Neural progenitor cell (in vitro differentiated cells): ENCODE data around the gene CHST4. TPM values are rescaled to one million over a fixed set of nuclear protein-coding genes. Genes with fewer than 3 reads are reported as not detected.

Experiments
- DNase-seq: peaks from one replicate; pipeline ENCODE4 v3.0.0-alpha.2; 2016; ENCODE audit warnings: low spot score
- H2AFZ ChIP-seq: fragments of 200-600 bp; sonication (generic); replicated peaks from 2 replicates; pipeline ENCODE4 v1.6.1; 2016; ENCODE audit warnings: antibody characterized with exemption
- H3F3A ChIP-seq: fragments of 200-600 bp; sonication (generic); 2 replicates; pipeline ENCODE4 v1.6.1; 2016; ENCODE audit warnings: antibody characterized with exemption, low read depth
- H3K27ac ChIP-seq: fragments of 200-600 bp; sonication (generic); 2 replicates; pipeline ENCODE4 v1.5.1; 2016; ENCODE audit warnings: mild to moderate bottlenecking
- H3K27me3 ChIP-seq: fragments of 200-600 bp; sonication (generic); 2 replicates; pipeline ENCODE4 v1.6.1; 2016; ENCODE audit warnings: mild to moderate bottlenecking, moderate library complexity
- H3K36me3 ChIP-seq: fragments of 200-600 bp; sonication (generic); 2 replicates; pipeline ENCODE4 v1.5.1; 2016
- H3K4me1 ChIP-seq: fragments of 200-600 bp; sonication (generic); 2 replicates; pipeline ENCODE4 v1.6.1; 2016; ENCODE audit warnings: mixed run types
- H3K4me2 ChIP-seq: fragments of 200-600 bp; sonication (generic); 2 replicates; pipeline ENCODE4 v1.6.1; 2016
- H3K4me3 ChIP-seq: fragments of 200-600 bp; sonication (generic); 2 replicates; pipeline ENCODE4 v1.5.1; 2016
- H3K79me2 ChIP-seq: fragments of 200-600 bp; sonication (generic); 2 replicates; pipeline ENCODE4 v1.6.1; 2016; ENCODE audit warnings: low read depth
- H3K9ac ChIP-seq: fragments of 200-600 bp; sonication (generic); 2 replicates; pipeline ENCODE4 v1.6.1; 2016
- H3K9me3 ChIP-seq: fragments of 200-600 bp; sonication (generic); 2 replicates; pipeline ENCODE4 v1.5.1; 2016; ENCODE audit warnings: low read depth
- H4K20me1 ChIP-seq: fragments of 200-600 bp; sonication (generic); 2 replicates; pipeline ENCODE4 v1.6.1; 2016; ENCODE audit warnings: low read depth
- H3K27ac Mint-ChIP-seq: 3 replicates; pipeline ENCODE4 v1.8.0; 2021; ENCODE audit warnings: mixed read lengths
- H3K27me3 Mint-ChIP-seq: 2 replicates; pipeline ENCODE4 v1.8.0; 2022; ENCODE audit warnings: low read depth, mild to moderate bottlenecking, inconsistent platforms, moderate library complexity, mixed read lengths; ENCODE audit not compliant: insufficient read depth
- H3K36me3 Mint-ChIP-seq: 3 replicates; pipeline ENCODE4 v1.8.0; 2021; ENCODE audit warnings: mixed read lengths
- H3K4me1 Mint-ChIP-seq: 3 replicates; pipeline ENCODE4 v1.8.0; 2021; ENCODE audit warnings: mixed read lengths
- H3K4me3 Mint-ChIP-seq: 3 replicates; pipeline ENCODE4 v1.8.0; 2021; ENCODE audit warnings: mild to moderate bottlenecking, moderate library complexity, mixed read lengths
- H3K9me3 Mint-ChIP-seq: 3 replicates; pipeline ENCODE4 v1.8.0; 2020; ENCODE audit warnings: mixed read lengths
- EZH2 ChIP-seq: fragments of 200-600 bp; sonication (generic); IDR thresholded peaks from 2 replicates; pipeline ENCODE4 v1.6.1; 2017; ENCODE audit warnings: antibody characterized with exemption, mild to moderate bottlenecking, moderate library complexity
- EZH2phosphoT487 ChIP-seq: fragments of 200-600 bp; sonication (generic); IDR thresholded peaks from 2 replicates; pipeline ENCODE4 v1.6.1; 2017; ENCODE audit warnings: antibody characterized with exemption
- total RNA-seq: library from RNA; depleted of rRNA; stranded (reverse); fragments of >200 nt; gene quantifications from 2 replicates; pipeline ENCODE4 v1.2.3, GENCODE V29; 2015; ENCODE audit warnings: low replicate concordance
- TF ChIP-seq, protein P1 (sequence below): fragments of 200-600 bp; sonication (generic); IDR thresholded peaks from 2 replicates; pipeline ENCODE4 v1.5.1; 2017; ENCODE audit warnings: antibody characterized with exemption, mild to moderate bottlenecking

CHST4 gene
- total RNA-seq, 1 donor from 2014 or later, result not detected

DNA sequence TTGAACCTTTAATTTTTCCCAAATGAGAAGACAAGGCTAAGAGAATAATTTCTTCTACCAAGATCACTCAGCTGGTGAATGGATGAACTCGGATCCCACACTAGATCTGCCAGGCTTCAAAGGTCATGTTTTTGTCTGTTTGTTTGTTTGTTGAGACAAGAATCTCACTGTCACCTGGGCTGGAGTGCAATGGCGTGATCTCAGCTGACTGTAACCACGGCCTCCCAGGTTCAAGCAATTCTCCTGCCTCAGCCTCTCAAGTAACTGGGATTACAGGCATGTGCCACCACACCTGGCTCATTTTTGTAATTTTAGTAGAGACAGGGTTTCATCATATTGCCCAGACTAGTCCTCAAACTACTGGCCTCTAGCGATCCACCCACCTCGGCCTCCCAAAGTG lies 43.7 kb upstream of the CHST4 start:
- peaks cover 13% of the 10 kb centered on the region for H3K4me1 Mint-ChIP-seq
- Histone ChIP-seq H3K4me3 (no peak overlapping the region), H3K4me2 (no peak overlapping the region), H4K20me1 (no peaks in the 10 kb centered on the region), H2AFZ (no peak overlapping the region), H3K79me2 (peaks cover 9% of the 10 kb centered on the region), H3F3A (peaks cover 18% of the 10 kb centered on the region), H3K27me3 (no peaks in the 10 kb centered on the region), H3K27ac (no peak overlapping the region), H3K36me3 (no peaks in the 10 kb centered on the region), H3K9me3 (no peaks in the 10 kb centered on the region), H3K9ac (no peak overlapping the region), H3K4me1 (peaks cover 5% of the 10 kb centered on the region)
- TF ChIP-seq EZH2, result no peak
- TF ChIP-seq, protein P1, sequence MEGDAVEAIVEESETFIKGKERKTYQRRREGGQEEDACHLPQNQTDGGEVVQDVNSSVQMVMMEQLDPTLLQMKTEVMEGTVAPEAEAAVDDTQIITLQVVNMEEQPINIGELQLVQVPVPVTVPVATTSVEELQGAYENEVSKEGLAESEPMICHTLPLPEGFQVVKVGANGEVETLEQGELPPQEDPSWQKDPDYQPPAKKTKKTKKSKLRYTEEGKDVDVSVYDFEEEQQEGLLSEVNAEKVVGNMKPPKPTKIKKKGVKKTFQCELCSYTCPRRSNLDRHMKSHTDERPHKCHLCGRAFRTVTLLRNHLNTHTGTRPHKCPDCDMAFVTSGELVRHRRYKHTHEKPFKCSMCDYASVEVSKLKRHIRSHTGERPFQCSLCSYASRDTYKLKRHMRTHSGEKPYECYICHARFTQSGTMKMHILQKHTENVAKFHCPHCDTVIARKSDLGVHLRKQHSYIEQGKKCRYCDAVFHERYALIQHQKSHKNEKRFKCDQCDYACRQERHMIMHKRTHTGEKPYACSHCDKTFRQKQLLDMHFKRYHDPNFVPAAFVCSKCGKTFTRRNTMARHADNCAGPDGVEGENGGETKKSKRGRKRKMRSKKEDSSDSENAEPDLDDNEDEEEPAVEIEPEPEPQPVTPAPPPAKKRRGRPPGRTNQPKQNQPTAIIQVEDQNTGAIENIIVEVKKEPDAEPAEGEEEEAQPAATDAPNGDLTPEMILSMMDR, result no peak
- no peak for TF ChIP-seq EZH2phosphoT487
- no peaks in the 10 kb centered on the region for H3K27me3 Mint-ChIP-seq
- no peak overlapping the region for H3K4me3 Mint-ChIP-seq
- no peaks in the 10 kb centered on the region for H3K36me3 Mint-ChIP-seq
- H3K27ac Mint-ChIP-seq, result no peak overlapping the region
- DNase-seq, result no peak
- H3K9me3 Mint-ChIP-seq, result no peaks in the 10 kb centered on the region

DNA sequence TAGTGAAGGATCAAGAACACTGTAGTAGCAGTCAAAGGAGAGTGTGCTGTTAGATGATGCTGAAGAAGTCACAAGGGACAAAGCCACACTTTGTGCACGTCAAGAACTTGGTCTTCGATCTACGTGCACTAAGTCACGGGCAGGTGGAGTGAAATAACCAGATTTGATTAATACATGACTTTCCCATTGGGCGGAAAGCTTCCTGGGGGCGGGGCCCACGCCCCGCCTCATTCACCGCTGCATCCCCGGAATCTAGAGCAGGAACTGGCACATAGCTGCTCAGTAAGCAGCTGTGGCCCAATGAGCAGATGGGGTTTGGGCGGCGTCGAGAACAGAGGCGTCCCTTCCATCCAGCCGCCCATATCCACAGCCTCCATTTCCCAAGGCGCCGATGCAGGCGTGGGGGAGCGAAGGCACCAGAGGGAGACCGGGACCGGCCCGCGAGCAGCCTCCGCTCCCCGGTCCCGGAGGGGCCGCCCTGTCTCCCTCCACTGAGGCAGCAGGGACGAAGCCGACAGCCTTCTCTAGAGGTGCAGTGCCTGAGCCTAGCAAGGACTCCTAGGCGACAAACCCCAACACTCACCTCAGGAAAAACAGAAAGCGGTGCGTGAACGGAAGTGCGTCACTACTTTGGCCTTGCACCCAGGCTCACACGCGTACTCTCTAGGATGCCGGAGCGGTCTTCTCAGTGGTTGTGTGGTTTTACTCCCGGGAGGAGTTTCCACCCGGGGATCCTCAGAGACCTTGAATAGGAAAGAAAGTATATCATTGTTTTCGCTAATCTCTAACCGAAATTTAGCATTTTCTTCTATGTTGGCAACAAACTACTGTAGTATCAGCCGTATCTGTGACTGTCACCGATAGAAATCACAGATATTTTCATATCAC lies 42.0 kb upstream of the CHST4 start:
- peaks cover 18% of the 10 kb centered on the region for H3F3A ChIP-seq
- H3K36me3 ChIP-seq, result no peaks in the 10 kb centered on the region
- H2AFZ ChIP-seq, result peak overlapping the region; percentile 98

DNA sequence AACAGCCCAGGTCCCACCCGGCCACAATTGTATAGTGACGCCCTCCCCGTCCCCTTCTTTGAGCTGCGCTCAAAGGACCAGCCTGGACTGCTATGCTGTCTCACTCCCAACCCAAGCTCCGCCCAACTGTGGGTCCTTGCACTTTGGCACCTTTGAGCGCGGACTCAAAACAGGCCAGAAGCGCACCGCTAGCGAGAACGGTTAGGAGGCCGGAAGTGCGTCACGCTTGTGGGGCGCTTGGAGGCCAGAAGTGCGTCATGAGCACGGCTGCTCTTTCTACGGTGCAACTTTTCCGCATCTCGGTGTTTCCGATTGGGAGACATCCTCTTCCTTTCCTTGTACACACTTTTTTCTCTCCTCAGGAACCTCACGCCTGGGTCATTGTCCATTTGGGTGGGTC lies 37.1 kb upstream of the CHST4 start, which contains the start of gene ZNF19:
Gene ZNF19 (minus strand): TSS at position 203 of the 400 bp plus-strand sequence. CDS start 7,210 bp downstream, outside the sequence.
- no peaks in the 10 kb centered on the region for H3K36me3 ChIP-seq
- H2AFZ ChIP-seq, result no peak within 1 kb of the TSS
- H3K79me2 ChIP-seq, result no peaks in the 10 kb centered on the region
- TF ChIP-seq EZH2 (no peak), EZH2phosphoT487 (no peak)
- TF ChIP-seq, protein P1, result no peak
- H3K9me3 ChIP-seq, result no peaks in the 10 kb centered on the region
- no peak within 1 kb of the TSS for H3K9ac ChIP-seq
- H3K27me3 Mint-ChIP-seq, result no peaks in the 10 kb centered on the region
- H3K4me1 Mint-ChIP-seq, result peaks cover 5% of the 10 kb centered on the region
- no peak within 1 kb of the TSS for H3K4me2 ChIP-seq
- no peak within 1 kb of the TSS for H3K4me3 ChIP-seq
- H3K4me1 ChIP-seq, result no peaks in the 10 kb centered on the region
- peaks cover 16% of the 10 kb centered on the region for H3K27me3 ChIP-seq
- H3K36me3 Mint-ChIP-seq, result no peaks in the 10 kb centered on the region
- no peak within 1 kb of the TSS for H3K27ac ChIP-seq
- no peaks in the 10 kb centered on the region for H4K20me1 ChIP-seq
- H3K9me3 Mint-ChIP-seq, result no peaks in the 10 kb centered on the region
- H3K27ac Mint-ChIP-seq, result no peak within 1 kb of the TSS
- peaks cover 9% of the 10 kb centered on the region for H3F3A ChIP-seq
- DNase-seq, result no peak
- no peak within 1 kb of the TSS for H3K4me3 Mint-ChIP-seq

More for the DNA sequence above, 42.0 kb upstream of the CHST4 start:
- H3K4me3 ChIP-seq, result peak overlapping the region; percentile 81
- peaks cover 9% of the 10 kb centered on the region for H3K79me2 ChIP-seq
- H3K27me3 ChIP-seq, result no peaks in the 10 kb centered on the region
- peak; percentile 87 for DNase-seq
- peaks cover 13% of the 10 kb centered on the region for H3K4me1 Mint-ChIP-seq
- no peaks in the 10 kb centered on the region for H4K20me1 ChIP-seq
- H3K4me1 ChIP-seq, result peaks cover 5% of the 10 kb centered on the region
- peak overlapping the region; percentile 75 for H3K4me2 ChIP-seq
- peak overlapping the region; percentile 68 for H3K27ac Mint-ChIP-seq
- no peaks in the 10 kb centered on the region for H3K36me3 Mint-ChIP-seq
- no peaks in the 10 kb centered on the region for H3K27me3 Mint-ChIP-seq
- no peaks in the 10 kb centered on the region for H3K9me3 Mint-ChIP-seq
- no peaks in the 10 kb centered on the region for H3K9me3 ChIP-seq
- peak overlapping the region; percentile 74 for H3K9ac ChIP-seq
- peak overlapping the region; percentile 62 for H3K27ac ChIP-seq
- TF ChIP-seq EZH2phosphoT487 (no peak), EZH2 (no peak)
- TF ChIP-seq, protein P1, result no peak
- peak overlapping the region; percentile 92 for H3K4me3 Mint-ChIP-seq
